Sigmoid colon (tissue), 7 donors: ENCODE data around the gene SLC5A5. TPM values are rescaled to one million over a fixed set of nuclear protein-coding genes. Genes with fewer than 3 reads are reported as not detected.
A peak's percentile ranks its signal among the peaks of the same experiment; 100 is the strongest.

Source experiments
- DNase-seq: peaks from one replicate; pipeline ENCODE4 v3.0.0-alpha.2; 2019
- H3K27ac ChIP-seq, 4 donors: fragments of 200-600 bp; sonication (generic); one replicate each; pipeline ENCODE4 v1.5.1; 2016 to 2019; ENCODE audit warnings: mild to moderate bottlenecking in 1 of 4
- H3K27me3 ChIP-seq, 3 donors: fragments of 200-600 bp; sonication (generic); one replicate each; pipeline ENCODE4 v1.5.1; 2019; ENCODE audit warnings: mild to moderate bottlenecking in 1 of 3
- H3K36me3 ChIP-seq, 4 donors: fragments of 200-600 bp; sonication (generic); one replicate each; pipeline ENCODE4 v1.5.1; 2016 to 2019
- H3K4me1 ChIP-seq, 4 donors: fragments of 200-600 bp; sonication (generic); one replicate each; pipeline ENCODE4 v1.5.1; 2017 to 2019
- H3K4me3 ChIP-seq, 4 donors: fragments of 200-600 bp; sonication (generic); one replicate each; pipeline ENCODE4 v1.5.1; 2017 to 2019; ENCODE audit warnings: mild to moderate bottlenecking in 2 of 4, moderate library complexity in 1 of 4
- H3K9me3 ChIP-seq, 4 donors: fragments of 200-600 bp in 3 of 4; sonication (generic) in 3 of 4; one replicate each; pipeline versions ENCODE4 v1.5.1 to v1.6.1; 2013 to 2019
- EP300 ChIP-seq, 4 donors: sonication (generic); formaldehyde crosslinking; IDR thresholded peaks; one replicate each; pipeline ENCODE4 v1.6.1; 2017; ENCODE audit warnings: antibody characterized with exemption in 4 of 4
- POLR2A ChIP-seq, 2 donors: fragments of 450-650 bp; IDR thresholded peaks; one replicate each; pipeline ENCODE4 v1.6.1; 2016; ENCODE audit warnings: antibody characterized with exemption in 2 of 2, mild to moderate bottlenecking in 2 of 2, moderate library complexity in 2 of 2
- POLR2AphosphoS5 ChIP-seq, 4 donors: sonication (generic); formaldehyde crosslinking; IDR thresholded peaks; one replicate each; pipeline ENCODE4 v1.6.1; 2017; ENCODE audit warnings: antibody characterized with exemption in 4 of 4
- WGBS, 2 donors: extraction: QIAGEN DNeasy Blood & Tissue Kit; methylation state at CpG; one replicate each; pipeline ENCODE4 v1.1.7; 2013; 5-methylcytosine and 5-hydroxymethylcytosine counted together
- intact Hi-C: fragments of 100-400 bp; cut with DNase I; formaldehyde crosslinking; loops from one replicate; pipeline ENCODE4 v1.15.1; 2023
- polyA plus RNA-seq, 3 donors: library from polyadenylated mRNA; stranded (reverse); fragments of 200-250 nt; gene quantifications; one replicate each; pipeline ENCODE4 v1.2.3, GENCODE V29; 2013
- total RNA-seq, 4 donors: library from RNA; depleted of rRNA; stranded (reverse); fragments of >200 nt; gene quantifications; one replicate each; pipeline ENCODE4 v1.1.0, GENCODE V29; 2016
- TF ChIP-seq, protein P1 (sequence below), 4 experiments: fragments of 450-650 bp in 3 of 4; fragments of 200-600 bp in 1 of 4; IDR thresholded peaks; one replicate each; pipeline ENCODE4 v1.5.1; 2016 to 2019; ENCODE audit warnings: antibody characterized with exemption in 4 of 4, mild to moderate bottlenecking in 3 of 4, moderate library complexity in 2 of 4
- donor health status: healthy with polysubstance abuse.
- donor health status: Bipolar disorder and iron deficiency.
- donor health status: healthy.

Gene SLC5A5
- total and polyA plus RNA-seq, 7 donors, result 0.13 to 0.60 TPM; not detected in 5

DNA sequence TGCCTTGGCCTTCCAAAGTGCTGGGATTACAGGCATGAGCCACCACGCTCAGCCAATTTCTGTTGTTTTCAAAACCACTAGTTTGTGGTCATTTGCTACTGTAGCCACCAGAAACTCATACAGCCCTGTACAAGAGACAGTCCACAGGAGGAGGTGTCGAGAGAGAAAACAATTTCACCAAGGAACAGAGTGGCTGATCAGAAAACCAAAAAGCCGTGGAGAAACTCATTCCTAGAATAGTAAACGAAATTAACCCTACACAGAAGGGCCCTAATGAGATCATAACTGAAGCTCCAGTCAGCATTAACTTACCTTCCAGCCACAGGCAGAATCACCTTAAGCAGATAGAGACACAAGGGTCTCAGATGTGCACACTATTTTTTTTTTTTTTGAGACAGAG lies 57.3 kb downstream of the SLC5A5 start:
- intact Hi-C loops, result no loop called here
- no peak overlapping the region for H3K4me3 ChIP-seq
- no peaks in the 10 kb centered on the region for H3K36me3 ChIP-seq
- 63 to 73% methylated on average over 4 of the region's 4 CpGs for WGBS, 2 donors
- no peaks in the 10 kb centered on the region for H3K9me3 ChIP-seq
- no peak for DNase-seq
- no peaks in the 10 kb centered on the region for H3K27me3 ChIP-seq
- H3K27ac ChIP-seq, result no peak overlapping the region
- H3K4me1 ChIP-seq, result peaks cover 0 to 19% (median 18%) of the 10 kb centered on the region in 4 donors
- TF ChIP-seq, protein P1, sequence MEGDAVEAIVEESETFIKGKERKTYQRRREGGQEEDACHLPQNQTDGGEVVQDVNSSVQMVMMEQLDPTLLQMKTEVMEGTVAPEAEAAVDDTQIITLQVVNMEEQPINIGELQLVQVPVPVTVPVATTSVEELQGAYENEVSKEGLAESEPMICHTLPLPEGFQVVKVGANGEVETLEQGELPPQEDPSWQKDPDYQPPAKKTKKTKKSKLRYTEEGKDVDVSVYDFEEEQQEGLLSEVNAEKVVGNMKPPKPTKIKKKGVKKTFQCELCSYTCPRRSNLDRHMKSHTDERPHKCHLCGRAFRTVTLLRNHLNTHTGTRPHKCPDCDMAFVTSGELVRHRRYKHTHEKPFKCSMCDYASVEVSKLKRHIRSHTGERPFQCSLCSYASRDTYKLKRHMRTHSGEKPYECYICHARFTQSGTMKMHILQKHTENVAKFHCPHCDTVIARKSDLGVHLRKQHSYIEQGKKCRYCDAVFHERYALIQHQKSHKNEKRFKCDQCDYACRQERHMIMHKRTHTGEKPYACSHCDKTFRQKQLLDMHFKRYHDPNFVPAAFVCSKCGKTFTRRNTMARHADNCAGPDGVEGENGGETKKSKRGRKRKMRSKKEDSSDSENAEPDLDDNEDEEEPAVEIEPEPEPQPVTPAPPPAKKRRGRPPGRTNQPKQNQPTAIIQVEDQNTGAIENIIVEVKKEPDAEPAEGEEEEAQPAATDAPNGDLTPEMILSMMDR (IDR thresholded peaks at IDR 0.05), result no peak
- TF ChIP-seq POLR2A (IDR thresholded peaks at IDR 0.05) (no peak), EP300 (IDR thresholded peaks at IDR 0.05) (no peak), POLR2AphosphoS5 (IDR thresholded peaks at IDR 0.05) (no peak)

DNA sequence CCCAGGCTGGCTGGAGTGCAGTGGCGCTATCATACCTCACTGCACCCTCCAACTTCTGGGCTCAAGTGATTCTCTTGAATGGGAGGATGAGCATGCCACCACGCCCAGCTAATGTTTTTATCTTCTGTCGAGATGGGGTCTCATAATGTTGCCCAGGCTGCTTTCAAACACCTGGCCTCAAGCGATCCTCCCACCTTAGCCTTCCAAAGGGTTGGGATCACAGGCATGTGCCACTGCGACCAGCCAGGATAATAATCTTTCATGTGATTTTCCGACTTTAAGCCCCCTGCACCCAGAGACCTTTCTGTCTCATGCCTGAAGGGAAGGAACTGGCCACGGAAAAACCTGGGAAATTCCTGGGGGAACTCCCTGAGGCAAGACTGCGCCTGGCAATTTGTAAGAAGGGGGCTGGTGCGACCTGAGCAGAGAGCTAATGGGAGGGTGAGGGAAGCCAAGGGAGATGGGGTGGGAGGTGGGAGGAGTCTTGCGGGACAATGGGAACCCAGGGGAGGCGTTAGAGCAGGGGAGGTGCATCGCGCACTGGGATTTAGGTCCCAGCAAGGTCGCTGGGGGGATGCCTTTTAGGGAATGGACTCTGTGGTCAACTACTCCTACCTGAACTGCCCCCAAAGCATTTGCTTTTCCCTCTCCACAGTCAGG lies 59.9 kb downstream of the SLC5A5 start:
- Histone ChIP-seq H3K27me3 (no peaks in the 10 kb centered on the region), H3K4me1 (peaks cover 0 to 23% (median 21%) of the 10 kb centered on the region in 4 donors), H3K36me3 (peaks cover 0 to 7% (median 0%) of the 10 kb centered on the region in 4 donors), H3K27ac (peak overlapping the region in 2 of 4 donors; percentile 87 to 88), H3K4me3 (peak overlapping the region; percentile 59 to 98 (median 88)), H3K9me3 (no peaks in the 10 kb centered on the region)
- TF ChIP-seq POLR2AphosphoS5 (IDR thresholded peaks at IDR 0.05) (no peak), POLR2A (IDR thresholded peaks at IDR 0.05) (no peak), EP300 (IDR thresholded peaks at IDR 0.05) (no peak)
- TF ChIP-seq, protein P1 (IDR thresholded peaks at IDR 0.05), result no peak
- intact Hi-C loops, result loop anchor here (1.0 to 2.0 kb wide), 2 partner anchors 15 to 72 kb away; partner anchors contain the start of gene RPL18A
- WGBS, 2 donors, result 28 to 34% methylated on average over 14 of the region's 14 CpGs
- no peak for DNase-seq

DNA sequence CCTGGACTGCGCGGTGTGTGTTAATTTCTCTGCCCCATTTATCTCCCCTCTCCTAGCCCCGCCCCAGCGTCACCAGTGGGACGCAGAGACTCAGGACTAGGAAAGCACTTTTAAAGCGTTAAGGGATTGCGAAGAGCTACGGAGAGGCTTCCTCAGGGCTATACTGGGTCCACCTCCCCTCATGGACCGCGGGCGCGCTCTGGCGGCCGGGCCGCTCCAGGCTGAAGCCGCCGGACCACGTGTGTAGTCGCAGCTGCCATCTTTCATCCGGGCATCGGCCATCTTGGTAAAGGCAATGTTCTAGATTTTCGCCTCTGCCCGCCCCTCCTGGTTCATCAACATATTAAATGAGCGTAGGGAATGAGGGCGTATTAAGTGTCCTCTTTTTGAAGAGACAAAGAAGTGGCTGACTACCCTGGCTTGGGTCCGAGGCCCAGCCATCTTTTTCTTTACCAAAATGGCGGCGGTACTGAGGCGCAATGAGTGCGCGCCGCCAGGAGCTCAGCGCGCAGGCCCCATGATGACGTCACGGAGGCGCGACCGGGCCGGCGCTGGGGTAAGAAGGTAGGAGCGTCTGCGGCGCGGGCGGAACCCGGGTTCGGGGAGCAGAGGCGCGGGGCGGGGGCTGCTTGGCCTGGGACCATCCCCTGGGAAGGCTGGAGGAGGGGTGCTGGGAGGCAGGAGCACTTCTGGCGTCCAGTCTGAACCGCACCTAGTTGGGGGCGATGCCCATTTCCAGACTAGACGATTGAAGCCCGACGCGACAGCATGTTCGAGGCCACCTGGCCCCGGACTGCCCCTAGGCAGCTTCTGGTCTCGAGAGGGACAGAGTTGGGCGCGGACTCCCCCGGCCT lies 61.0 kb downstream of the SLC5A5 start, which contains the start of gene CCDC124:
Gene CCDC124, plus strand, starts transcription at position 531 of the 854 bp plus-strand sequence. CDS start 3,406 bp downstream, outside the sequence.
- peaks cover 0 to 23% (median 21%) of the 10 kb centered on the region in 4 donors for H3K4me1 ChIP-seq
- no peaks in the 10 kb centered on the region for H3K9me3 ChIP-seq
- TF ChIP-seq POLR2A (IDR thresholded peaks at IDR 0.05) (peak; percentile 84 to 90), POLR2AphosphoS5 (IDR thresholded peaks at IDR 0.05) (peak; percentile 93 to 99 (median 96)), EP300 (IDR thresholded peaks at IDR 0.05) (peak in 1 of 4 donors; percentile 1)
- TF ChIP-seq, protein P1 (IDR thresholded peaks at IDR 0.05), result peak; percentile 70 to 90 (median 77)
- peak; percentile 94 for DNase-seq
- H3K4me3 ChIP-seq, result peak within 1 kb of the TSS; percentile 59 to 98 (median 88)
- intact Hi-C loops, result loop anchor here (1.0 to 2.0 kb wide), 2 partner anchors 14 to 73 kb away; partner anchors contain the start of gene RPL18A
- WGBS, 2 donors, result 0 to 1% methylated on average over 64 of the region's 64 CpGs
- H3K27me3 ChIP-seq, result no peaks in the 10 kb centered on the region
- H3K36me3 ChIP-seq, result peaks cover 0 to 17% (median 0%) of the 10 kb centered on the region in 4 donors
- peak within 1 kb of the TSS; percentile 77 to 88 (median 84) for H3K27ac ChIP-seq

DNA sequence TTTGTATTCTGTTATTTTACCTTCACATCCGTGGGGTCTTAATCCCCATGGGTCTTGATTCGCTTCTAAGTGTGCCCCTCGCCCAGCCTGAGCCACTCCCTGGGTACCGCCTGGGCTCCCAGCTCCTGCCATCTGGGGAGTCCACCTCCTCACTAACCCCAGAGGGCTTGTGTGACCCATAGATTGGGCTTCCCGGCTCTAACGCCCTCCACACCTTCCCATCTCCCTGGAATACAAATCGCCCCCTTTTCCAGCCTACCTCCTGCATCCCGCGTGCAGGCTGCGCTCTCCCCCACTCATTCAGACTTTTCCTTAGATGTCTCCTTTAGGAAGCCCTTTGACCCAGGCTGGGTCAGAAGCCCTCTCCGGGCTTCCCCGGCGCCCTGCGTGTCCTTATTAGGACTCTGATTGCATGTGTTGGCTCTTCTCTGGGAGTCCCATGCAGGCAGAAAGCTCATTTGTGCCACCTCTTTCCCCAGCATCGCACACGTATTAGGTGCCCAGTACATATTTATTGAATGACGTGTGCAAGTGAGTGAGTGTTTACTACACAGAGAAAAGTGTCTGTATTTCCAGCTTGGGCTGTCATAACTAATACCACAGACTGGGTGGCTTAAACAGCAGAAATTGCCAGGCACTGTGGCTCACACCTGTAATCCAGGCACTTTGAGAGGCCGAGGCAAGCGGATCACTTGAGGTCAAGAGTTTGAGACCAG lies 61.8 kb downstream of the SLC5A5 start:
- intact Hi-C loops, result loop anchor here (2.0 kb wide), 1 partner anchor 13 kb away; no protein-coding TSS in a partner anchor
- H3K36me3 ChIP-seq, result peaks cover 0 to 21% (median 0%) of the 10 kb centered on the region in 4 donors
- TF ChIP-seq EP300 (IDR thresholded peaks at IDR 0.05) (no peak), POLR2AphosphoS5 (IDR thresholded peaks at IDR 0.05) (no peak), POLR2A (IDR thresholded peaks at IDR 0.05) (no peak)
- TF ChIP-seq, protein P1 (IDR thresholded peaks at IDR 0.05), result no peak
- no peaks in the 10 kb centered on the region for H3K9me3 ChIP-seq
- 16 to 24% methylated on average over 19 of the region's 19 CpGs for WGBS, 2 donors
- H3K4me1 ChIP-seq, result peaks cover 0 to 23% (median 21%) of the 10 kb centered on the region in 4 donors
- peak overlapping the region; percentile 59 to 98 (median 88) for H3K4me3 ChIP-seq
- DNase-seq, result no peak
- H3K27ac ChIP-seq, result peak overlapping the region; percentile 77 to 88 (median 84)
- H3K27me3 ChIP-seq, result no peaks in the 10 kb centered on the region
